AG09319 (cell line): Measurements from ENCODE around the gene ARSK.

Experiments
- DNase-seq: peaks from one replicate; pipeline ENCODE4 v3.0.0-alpha.2; 2010; ENCODE audit warnings: low read depth; ENCODE audit errors: extremely low read depth
- CTCF ChIP-seq: IDR thresholded peaks from 2 replicates; pipeline ENCODE4 v1.5.1; 2011; ENCODE audit warnings: low read depth, mild to moderate bottlenecking, inconsistent platforms, low read length, moderate library complexity

ARSK gene

GRCh38 chr5:95583992-95584391 is 29.1 kb downstream of the ARSK start:
- no peak for TF ChIP-seq CTCF
- no peak for DNase-seq

DNA sequence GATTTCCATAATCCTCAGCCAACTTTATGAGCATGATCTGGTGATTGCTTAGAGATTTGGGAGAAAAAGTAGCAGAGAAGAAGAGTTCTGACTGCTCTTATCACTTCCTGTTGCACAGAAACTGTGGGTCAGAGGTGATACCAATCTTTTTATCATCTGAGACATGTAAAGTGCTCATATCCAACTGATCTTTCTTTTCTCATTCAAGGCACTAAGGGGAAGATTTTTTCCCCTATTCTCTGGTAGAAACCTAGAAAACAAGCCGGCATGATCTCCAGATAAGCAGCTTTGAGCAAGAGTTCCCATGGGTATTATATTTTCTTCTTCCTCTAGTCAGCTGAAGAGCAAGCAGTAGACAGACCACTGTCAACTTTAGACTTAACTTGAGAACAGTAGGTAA is 36.0 kb downstream of the ARSK start:
- no peak for TF ChIP-seq CTCF
- no peak for DNase-seq

GRCh38 chr5:95591490-95591901 is 36.6 kb downstream of the ARSK start:
- peak; percentile 19 for DNase-seq
- no peak for TF ChIP-seq CTCF

DNA sequence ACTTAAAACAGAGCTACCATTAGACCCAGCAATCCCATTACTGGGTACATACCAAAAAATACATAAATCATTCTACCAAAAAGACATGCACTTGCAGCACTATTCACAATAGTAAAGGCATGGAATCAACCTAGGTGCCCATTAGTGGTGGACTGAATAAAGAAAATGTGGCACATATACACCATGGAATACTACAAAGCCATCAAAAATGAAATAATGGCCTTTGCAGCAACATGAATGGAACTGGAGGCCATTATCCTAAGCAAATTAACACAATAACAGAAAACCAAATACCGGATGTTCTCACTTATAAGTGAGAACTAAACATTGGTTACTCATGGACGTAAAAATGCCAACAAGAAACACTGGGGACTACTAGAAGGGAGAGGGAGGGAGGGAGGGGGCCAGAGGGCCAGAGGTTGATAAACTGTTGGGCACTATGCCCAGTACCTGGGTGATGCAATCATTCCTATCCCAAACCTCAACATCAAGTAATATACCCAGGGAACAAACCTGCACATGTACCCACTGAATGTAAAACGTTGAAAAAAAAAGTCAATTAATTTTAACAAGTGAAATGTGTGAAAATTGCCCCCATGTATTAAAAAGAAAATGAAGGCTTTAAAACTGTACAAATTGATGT is 40.5 kb downstream of the ARSK start:
- TF ChIP-seq CTCF = no peak
- no peak for DNase-seq

GRCh38 chr5:95599252-95599651 is 44.4 kb downstream of the ARSK start:
- DNase-seq = no peak
- no peak for TF ChIP-seq CTCF

DNA sequence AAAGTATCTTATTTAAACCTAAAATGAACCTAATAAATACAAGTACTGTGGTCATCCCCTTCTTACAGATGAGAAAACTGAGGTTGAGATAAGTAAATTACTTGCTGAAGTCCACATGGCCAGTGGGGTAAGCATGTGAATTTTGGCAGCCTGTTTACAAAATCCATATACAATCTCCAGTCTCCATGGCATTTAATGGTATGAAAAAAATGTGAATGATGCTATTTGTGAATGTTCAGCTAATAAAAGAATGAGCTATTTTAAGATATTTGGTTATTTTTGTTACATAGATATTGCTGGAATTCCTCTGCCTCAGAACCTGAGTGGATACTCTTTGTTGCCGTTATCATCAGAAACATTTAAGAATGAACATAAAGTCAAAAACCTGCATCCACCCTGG is 45.7 kb downstream of the ARSK start:
- no peak for TF ChIP-seq CTCF
- DNase-seq = no peak

- DNase-seq = no peak
- no peak for TF ChIP-seq CTCF
These were observed 50.9 kb downstream of the ARSK start for GRCh38 chr5:95605786-95606185.
